ENCODE measurements around the gene ARHGAP33. TPM values are rescaled to one million over a fixed set of nuclear protein-coding genes. Genes with fewer than 3 reads are reported as not detected.

Gene ARHGAP33
- total RNA-seq, 4 donors from 2014 or later, result 1.3 to 8.4 (median 2.3) TPM

- intact Hi-C loops (cut with DNase I), result no loop called here
- Histone ChIP-seq H3K4me1 (no peaks in the 10 kb centered on the region), H3K9me3 (no peaks in the 10 kb centered on the region), H3K4me3 (no peak overlapping the region), H3K27me3 (peaks cover 0 to 16% (median 0%) of the 10 kb centered on the region in 4 donors), H3K27ac (no peak overlapping the region), H3K36me3 (peaks cover 0 to 10% (median 0%) of the 10 kb centered on the region in 3 donors)
- TF ChIP-seq POLR2A (IDR thresholded peaks at IDR 0.05) (no peak), CTCF (IDR thresholded peaks at IDR 0.05) (no peak)
- 50% methylated on average over 2 of the region's 19 CpGs; no CpG with 5 or more reads in 1 of the 2 donors for WGBS, 2 donors
- no peak for DNase-seq
Observed at GRCh38 chr19:35789978-35790944, 14.9 kb downstream of the ARHGAP33 start.

GRCh38 chr19:35790981-35791813, 15.8 kb downstream of the ARHGAP33 start:
- H3K27me3 ChIP-seq, result peaks cover 0 to 26% (median 0%) of the 10 kb centered on the region in 4 donors
- WGBS, 2 donors, result 0% methylated on average over 1 of the region's 20 CpGs; no CpG with 5 or more reads in 1 of the 2 donors
- H3K4me3 ChIP-seq, result no peak overlapping the region
- no peak for DNase-seq
- peaks cover 0 to 9% (median 0%) of the 10 kb centered on the region in 3 donors for H3K36me3 ChIP-seq
- TF ChIP-seq CTCF (IDR thresholded peaks at IDR 0.05) (no peak), POLR2A (IDR thresholded peaks at IDR 0.05) (no peak)
- intact Hi-C loops (cut with DNase I), result no loop called here
- no peaks in the 10 kb centered on the region for H3K4me1 ChIP-seq
- no peaks in the 10 kb centered on the region for H3K9me3 ChIP-seq
- H3K27ac ChIP-seq, result no peak overlapping the region

GRCh38 chr19:35791814-35792279, 16.5 kb downstream of the ARHGAP33 start:
- DNase-seq, result no peak
- Histone ChIP-seq H3K36me3 (peaks cover 0 to 8% (median 0%) of the 10 kb centered on the region in 3 donors), H3K4me1 (no peaks in the 10 kb centered on the region), H3K27ac (no peak overlapping the region), H3K27me3 (peaks cover 0 to 32% (median 1%) of the 10 kb centered on the region in 4 donors), H3K4me3 (no peak overlapping the region), H3K9me3 (no peaks in the 10 kb centered on the region)
- WGBS, 2 donors, result no CpG with 5 or more reads among the region's 9 CpGs
- intact Hi-C loops (cut with DNase I), result no loop called here
- TF ChIP-seq POLR2A (IDR thresholded peaks at IDR 0.05) (no peak), CTCF (IDR thresholded peaks at IDR 0.05) (no peak)

- Histone ChIP-seq H3K27me3 (peaks cover 0 to 37% (median 3%) of the 10 kb centered on the region in 4 donors), H3K4me1 (no peaks in the 10 kb centered on the region), H3K4me3 (no peak overlapping the region), H3K36me3 (peaks cover 0 to 3% (median 0%) of the 10 kb centered on the region in 3 donors), H3K27ac (no peak overlapping the region), H3K9me3 (no peaks in the 10 kb centered on the region)
- intact Hi-C loops (cut with DNase I), result no loop called here
- DNase-seq, result no peak
- TF ChIP-seq POLR2A (IDR thresholded peaks at IDR 0.05) (no peak), CTCF (IDR thresholded peaks at IDR 0.05) (no peak)
- WGBS, 2 donors, result 90 to 95% methylated on average over 4 to 11 of the region's 15 CpGs
Observed at GRCh38 chr19:35792312-35792711, 16.9 kb downstream of the ARHGAP33 start.

All from esophagus squamous epithelium (tissue), 5 donors.